Osteoblast (primary cell): Measurements from ENCODE around the gene ARIH2. TPM values are rescaled to one million over a fixed set of nuclear protein-coding genes. Genes with fewer than 3 reads are reported as not detected.
A peak's percentile ranks its signal among the peaks of the same experiment; 100 is the strongest.

Source experiments
- DNase-seq: peaks from one replicate; pipeline ENCODE4 v3.0.0; 2011; ENCODE audit warnings: low spot score, mixed read lengths; ENCODE audit not compliant: insufficient read length; ENCODE audit errors: missing footprints
- H2AFZ ChIP-seq: 2 replicates; pipeline ENCODE4 v1.6.0; 2011; ENCODE audit warnings: mild to moderate bottlenecking, low read length
- H3K27ac ChIP-seq: 2 replicates; pipeline ENCODE4 v1.5.1; 2011; ENCODE audit warnings: mild to moderate bottlenecking, low read depth, low read length, moderate library complexity
- H3K27me3 ChIP-seq: 2 replicates; pipeline ENCODE4 v1.6.0; 2012; ENCODE audit warnings: mild to moderate bottlenecking, control low read depth, inconsistent platforms, low read length, moderate library complexity; ENCODE audit not compliant: insufficient read depth
- H3K36me3 ChIP-seq: 2 replicates; pipeline ENCODE4 v1.5.1; 2011; ENCODE audit warnings: mild to moderate bottlenecking, low read length, control low read depth, moderate library complexity; ENCODE audit not compliant: insufficient read depth
- H3K4me1 ChIP-seq: 2 replicates; pipeline ENCODE4 v1.5.1; 2011; ENCODE audit warnings: mild to moderate bottlenecking, low read length, control low read depth, moderate library complexity; ENCODE audit not compliant: insufficient read depth
- H3K4me2 ChIP-seq: 2 replicates; pipeline ENCODE4 v1.6.0; 2011; ENCODE audit warnings: mild to moderate bottlenecking, low read length; ENCODE audit not compliant: insufficient read depth
- H3K4me3 ChIP-seq: fragments of 200-600 bp; sonication (generic); 3 replicates; pipeline ENCODE4 v1.5.1; 2012; ENCODE audit warnings: mild to moderate bottlenecking, low read length, inconsistent platforms; ENCODE audit not compliant: insufficient read depth
- H3K79me2 ChIP-seq: 2 replicates; pipeline ENCODE4 v1.6.0; 2012; ENCODE audit warnings: mild to moderate bottlenecking, low read length, control low read depth, inconsistent platforms; ENCODE audit not compliant: insufficient read depth
- H3K9me3 ChIP-seq: 2 replicates; pipeline ENCODE4 v1.5.1; 2011; ENCODE audit warnings: low read depth, low read length, control low read depth
- H4K20me1 ChIP-seq: 2 replicates; pipeline ENCODE4 v1.6.0; 2012; ENCODE audit warnings: mild to moderate bottlenecking, low read length, control low read depth; ENCODE audit not compliant: insufficient read depth
- CTCF ChIP-seq: IDR thresholded peaks from 2 replicates; pipeline ENCODE4 v1.5.1; 2011; ENCODE audit warnings: mild to moderate bottlenecking, low read depth, low read length, moderate library complexity; ENCODE audit errors: extremely low read depth
- total RNA-seq: library from RNA; depleted of rRNA; stranded (reverse); fragments of >200 nt; gene quantifications from 2 replicates; pipeline ENCODE4 v1.2.3, GENCODE V29; 2012

The ARIH2 gene
- total RNA-seq, 1 donor, result 69.1 TPM

GRCh38 chr3:49001155-49001554 is 82.5 kb downstream of the ARIH2 start:
- Histone ChIP-seq H3K36me3 (no peaks in the 10 kb centered on the region), H3K79me2 (peaks cover 3% of the 10 kb centered on the region), H3K9me3 (no peaks in the 10 kb centered on the region), H3K27ac (no peak overlapping the region), H3K4me2 (no peak overlapping the region), H3K4me1 (peaks cover 2% of the 10 kb centered on the region), H4K20me1 (peaks cover 2% of the 10 kb centered on the region), H3K27me3 (no peaks in the 10 kb centered on the region), H3K4me3 (no peak overlapping the region), H2AFZ (no peak overlapping the region)
- peak; percentile 60 for DNase-seq
- no peak for TF ChIP-seq CTCF

GRCh38 chr3:49004352-49005302 is 86.0 kb downstream of the ARIH2 start:
- Histone ChIP-seq H3K9me3 (no peaks in the 10 kb centered on the region), H3K4me3 (no peak overlapping the region), H3K4me2 (no peak overlapping the region), H3K36me3 (no peaks in the 10 kb centered on the region), H3K27me3 (no peaks in the 10 kb centered on the region), H3K79me2 (peaks cover 32% of the 10 kb centered on the region), H3K27ac (no peak overlapping the region), H2AFZ (no peak overlapping the region), H4K20me1 (peaks cover 14% of the 10 kb centered on the region), H3K4me1 (peaks cover 16% of the 10 kb centered on the region)
- TF ChIP-seq CTCF, result no peak
- peak; percentile 75 for DNase-seq

DNA sequence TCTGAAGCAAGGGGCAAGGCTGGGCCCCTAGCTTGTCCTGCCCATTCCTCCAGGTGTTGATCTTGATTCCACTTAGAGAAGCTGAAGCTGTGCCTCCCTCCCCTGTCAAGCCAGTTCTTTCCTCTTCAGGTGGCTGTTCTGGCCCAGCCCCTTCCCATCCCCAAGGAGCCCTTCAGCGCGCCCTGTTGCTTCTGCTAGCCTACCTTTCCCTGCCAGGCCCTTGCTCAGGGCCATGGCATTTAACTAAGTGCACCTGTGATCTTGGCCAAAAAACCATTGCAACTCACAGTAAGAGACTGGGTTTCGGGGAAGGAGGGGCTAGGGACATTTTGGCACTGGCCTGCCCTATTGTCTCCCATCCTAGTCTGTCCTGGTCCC is 86.7 kb downstream of the ARIH2 start:
- Histone ChIP-seq H3K4me2 (no peak overlapping the region), H3K27me3 (no peaks in the 10 kb centered on the region), H3K4me1 (peaks cover 16% of the 10 kb centered on the region), H3K9me3 (no peaks in the 10 kb centered on the region), H3K79me2 (peaks cover 38% of the 10 kb centered on the region), H2AFZ (no peak overlapping the region), H3K36me3 (no peaks in the 10 kb centered on the region), H4K20me1 (peaks cover 15% of the 10 kb centered on the region), H3K4me3 (no peak overlapping the region), H3K27ac (no peak overlapping the region)
- TF ChIP-seq CTCF, result no peak
- DNase-seq, result peak; percentile 31

- H2AFZ ChIP-seq, result peak overlapping the region; percentile 88
These were observed 87.4 kb downstream of the ARIH2 start for GRCh38 chr3:49005998-49006397.

More at GRCh38 chr3:49005998-49006397, 87.4 kb downstream of the ARIH2 start:
- Histone ChIP-seq H3K9me3 (no peaks in the 10 kb centered on the region), H4K20me1 (peaks cover 15% of the 10 kb centered on the region), H3K4me2 (peak overlapping the region; percentile 98), H3K79me2 (peaks cover 42% of the 10 kb centered on the region), H3K36me3 (no peaks in the 10 kb centered on the region), H3K27me3 (no peaks in the 10 kb centered on the region), H3K27ac (peak overlapping the region; percentile 93), H3K4me3 (peak overlapping the region; percentile 94), H3K4me1 (peaks cover 16% of the 10 kb centered on the region)
- TF ChIP-seq CTCF, result no peak
- no peak for DNase-seq
